Thoracic aorta (tissue), 2 donors: Measurements from ENCODE around the gene COMP. TPM values are rescaled to one million over a fixed set of nuclear protein-coding genes. Genes with fewer than 3 reads are reported as not detected.

Experiments
- ATAC-seq: fragments of 150-250 bp; one replicate; pipeline ENCODE4 v1.8.0; 2017; ENCODE audit warnings: low read depth; ENCODE audit not compliant: insufficient number of reproducible peaks, low FRiP score
- DNase-seq: peaks from one replicate; pipeline ENCODE4 v3.0.0-alpha.2; 2020; ENCODE audit warnings: low spot score
- H3K27ac ChIP-seq, 2 donors: fragments of 200-600 bp; sonication (generic); 1 replicate in 1 of 2; 2 replicates in 1 of 2; pipeline ENCODE4 v1.5.1; 2016; ENCODE audit warnings: mild to moderate bottlenecking in 2 of 2, moderate library complexity in 2 of 2
- H3K27me3 ChIP-seq: fragments of 200-600 bp; sonication (generic); replicated peaks from 2 replicates; pipeline ENCODE4 v1.6.0; 2016; ENCODE audit warnings: mild to moderate bottlenecking; ENCODE audit not compliant: insufficient read depth
- H3K36me3 ChIP-seq: fragments of 200-600 bp; sonication (generic); one replicate; pipeline ENCODE4 v1.5.1; 2016
- H3K4me1 ChIP-seq, 2 donors: fragments of 200-600 bp; sonication (generic); 1 replicate in 1 of 2; 2 replicates in 1 of 2; pipeline versions ENCODE4 v1.5.1 to v1.6.0; 2016; ENCODE audit warnings: low read depth in 2 of 2, mild to moderate bottlenecking in 1 of 2; ENCODE audit not compliant: control insufficient read depth in 1 of 2
- H3K4me3 ChIP-seq: fragments of 200-600 bp; sonication (generic); 2 replicates; pipeline ENCODE4 v1.5.1; 2016; ENCODE audit warnings: mild to moderate bottlenecking
- H3K9me3 ChIP-seq: fragments of 200-600 bp; sonication (generic); 2 replicates; pipeline ENCODE4 v1.5.1; 2016
- total RNA-seq, 2 donors: library from RNA; depleted of rRNA; stranded (reverse); fragments of >200 nt; gene quantifications; one replicate each; pipeline versions ENCODE4 v1.1.0 to v1.2.3, GENCODE V29; 2016
- TF ChIP-seq, protein P1 (sequence below): fragments of 200-600 bp; sonication (generic); IDR thresholded peaks from one replicate; pipeline ENCODE4 v1.5.1; 2019; ENCODE audit warnings: antibody characterized with exemption

Gene COMP
- total RNA-seq, 2 donors from 2014 or later = 16.9 to 29.8 TPM

DNA sequence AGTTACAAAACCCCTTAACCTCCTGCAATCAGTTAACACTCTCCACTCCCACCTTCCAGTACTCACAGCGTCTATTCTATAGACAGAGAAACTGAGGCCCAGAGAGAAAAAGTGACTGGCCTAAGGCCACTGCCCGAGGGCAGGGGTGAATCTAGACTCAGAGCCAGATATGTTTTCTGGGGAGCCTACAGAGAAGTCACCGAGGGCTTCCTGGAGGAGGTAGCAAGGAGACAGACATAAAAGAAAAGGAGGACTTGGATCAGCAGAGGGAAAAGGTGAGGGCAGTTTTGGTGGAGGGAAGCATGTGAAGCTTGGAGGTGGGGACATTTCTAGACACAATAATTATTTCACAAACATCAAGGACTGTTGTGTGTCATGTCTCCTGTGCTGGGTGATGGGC, 1.6 kb upstream of the COMP start:
- DNase-seq (no peak), ATAC-seq (no peak)
- no peaks in the 10 kb centered on the region for H3K9me3 ChIP-seq
- H3K27ac ChIP-seq = no peak overlapping the region
- H3K36me3 ChIP-seq = no peaks in the 10 kb centered on the region
- H3K4me1 ChIP-seq = peaks cover 18 to 42% of the 10 kb centered on the region in 2 donors
- H3K4me3 ChIP-seq = no peak overlapping the region
- peaks cover 21% of the 10 kb centered on the region for H3K27me3 ChIP-seq
- TF ChIP-seq, protein P1, sequence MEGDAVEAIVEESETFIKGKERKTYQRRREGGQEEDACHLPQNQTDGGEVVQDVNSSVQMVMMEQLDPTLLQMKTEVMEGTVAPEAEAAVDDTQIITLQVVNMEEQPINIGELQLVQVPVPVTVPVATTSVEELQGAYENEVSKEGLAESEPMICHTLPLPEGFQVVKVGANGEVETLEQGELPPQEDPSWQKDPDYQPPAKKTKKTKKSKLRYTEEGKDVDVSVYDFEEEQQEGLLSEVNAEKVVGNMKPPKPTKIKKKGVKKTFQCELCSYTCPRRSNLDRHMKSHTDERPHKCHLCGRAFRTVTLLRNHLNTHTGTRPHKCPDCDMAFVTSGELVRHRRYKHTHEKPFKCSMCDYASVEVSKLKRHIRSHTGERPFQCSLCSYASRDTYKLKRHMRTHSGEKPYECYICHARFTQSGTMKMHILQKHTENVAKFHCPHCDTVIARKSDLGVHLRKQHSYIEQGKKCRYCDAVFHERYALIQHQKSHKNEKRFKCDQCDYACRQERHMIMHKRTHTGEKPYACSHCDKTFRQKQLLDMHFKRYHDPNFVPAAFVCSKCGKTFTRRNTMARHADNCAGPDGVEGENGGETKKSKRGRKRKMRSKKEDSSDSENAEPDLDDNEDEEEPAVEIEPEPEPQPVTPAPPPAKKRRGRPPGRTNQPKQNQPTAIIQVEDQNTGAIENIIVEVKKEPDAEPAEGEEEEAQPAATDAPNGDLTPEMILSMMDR = no peak

DNA sequence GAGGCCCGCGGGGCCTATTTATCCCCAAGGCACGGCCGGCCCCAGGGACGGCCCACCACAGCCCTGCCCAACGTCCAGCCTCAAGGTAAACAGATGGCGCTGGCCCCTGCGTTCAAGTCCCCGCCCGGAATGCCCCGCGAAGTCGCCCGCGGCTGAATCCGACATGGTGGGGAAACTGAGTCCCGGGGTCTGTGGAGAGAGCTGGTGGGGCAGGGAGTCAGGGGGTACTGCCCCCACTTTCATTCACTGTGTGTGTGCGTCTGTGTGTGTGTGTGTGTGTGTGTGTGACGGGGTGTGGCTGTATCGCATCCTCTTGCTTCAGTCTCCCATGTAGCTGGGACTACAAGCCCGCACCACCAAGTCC, 192 bp upstream of the COMP start:
- no peak for ATAC-seq
- peak overlapping the region; percentile 55 for H3K4me3 ChIP-seq

DNA sequence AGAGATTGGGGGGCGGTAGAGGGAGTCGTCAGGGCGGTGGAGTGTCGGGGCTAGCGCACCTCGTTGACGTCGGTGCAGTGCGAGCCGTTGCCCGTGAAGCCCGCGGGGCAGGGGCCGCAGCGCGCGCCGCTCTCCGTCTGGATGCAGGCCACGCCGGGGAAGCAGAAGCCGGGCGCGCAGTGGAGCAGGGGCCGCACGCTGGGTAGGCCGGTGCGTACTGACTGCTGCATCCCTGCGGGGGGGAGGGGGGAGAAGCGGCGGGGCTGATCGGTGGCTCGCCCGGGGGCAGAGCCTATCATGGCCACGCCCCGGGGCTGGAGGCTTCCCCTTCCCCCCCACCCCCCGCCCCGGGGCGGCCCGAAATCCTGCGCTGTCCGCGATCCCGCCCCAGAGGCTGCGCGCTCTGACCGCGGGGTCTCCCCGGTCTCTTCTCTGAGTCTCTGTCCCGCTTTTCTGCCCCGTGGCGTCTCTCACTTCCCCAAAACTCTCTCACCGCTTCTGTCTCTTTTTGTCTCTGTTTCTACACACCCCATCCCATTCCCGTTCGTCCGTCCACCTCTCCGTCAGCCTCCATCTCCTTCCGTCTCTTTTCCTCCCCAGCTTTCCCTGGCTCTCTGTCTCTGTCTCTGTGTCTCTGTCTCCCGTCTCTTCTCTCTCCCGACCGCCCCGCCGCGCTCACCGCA, 1.1 kb downstream of the COMP start:
- DNase-seq = no peak
- no peak overlapping the region for H3K27ac ChIP-seq
- ATAC-seq = no peak
- peak overlapping the region; percentile 55 for H3K4me3 ChIP-seq
- H3K36me3 ChIP-seq = no peaks in the 10 kb centered on the region
- TF ChIP-seq, protein P1 = no peak
- H3K27me3 ChIP-seq = peaks cover 26% of the 10 kb centered on the region
- peaks cover 18 to 43% of the 10 kb centered on the region in 2 donors for H3K4me1 ChIP-seq
- no peaks in the 10 kb centered on the region for H3K9me3 ChIP-seq

More for the DNA sequence above, 192 bp upstream of the COMP start:
- H3K9me3 ChIP-seq = no peaks in the 10 kb centered on the region
- TF ChIP-seq, protein P1 = no peak
- H3K36me3 ChIP-seq = no peaks in the 10 kb centered on the region
- no peak overlapping the region for H3K27ac ChIP-seq
- peaks cover 18 to 50% of the 10 kb centered on the region in 2 donors for H3K4me1 ChIP-seq
- peaks cover 26% of the 10 kb centered on the region for H3K27me3 ChIP-seq
- no peak for DNase-seq

GRCh38 chr19:18789422-18789869, 1.7 kb downstream of the COMP start:
- no peaks in the 10 kb centered on the region for H3K9me3 ChIP-seq
- TF ChIP-seq, protein P1 = no peak
- ATAC-seq (no peak), DNase-seq (no peak)
- peaks cover 18 to 43% of the 10 kb centered on the region in 2 donors for H3K4me1 ChIP-seq
- H3K27me3 ChIP-seq = peaks cover 26% of the 10 kb centered on the region
- peak overlapping the region; percentile 55 for H3K4me3 ChIP-seq
- H3K36me3 ChIP-seq = no peaks in the 10 kb centered on the region
- H3K27ac ChIP-seq = peak overlapping the region in 1 of 2 donors; percentile 41

GRCh38 chr19:18788529-18789421, 2.3 kb downstream of the COMP start:
- ATAC-seq (no peak), DNase-seq (no peak)
- Histone ChIP-seq H3K4me3 (peak overlapping the region; percentile 55), H3K9me3 (no peaks in the 10 kb centered on the region), H3K4me1 (peaks cover 18 to 43% of the 10 kb centered on the region in 2 donors), H3K36me3 (no peaks in the 10 kb centered on the region), H3K27me3 (peaks cover 26% of the 10 kb centered on the region), H3K27ac (peak overlapping the region in 1 of 2 donors; percentile 41)
- TF ChIP-seq, protein P1 = no peak
